Head of caudate nucleus (tissue), 42 donors: ENCODE results near the gene SOBP.

Source experiments
- DNase-seq, 42 donors: peaks; one replicate each; pipeline versions ENCODE4 v3.0.0 to v3.0.0-alpha.2; 2020 to 2021; ENCODE audit warnings: mixed read lengths in 7 of 42
- intact Hi-C: fragments of 100-400 bp; cut with DNase I; formaldehyde crosslinking; loops from one replicate; pipeline ENCODE4 v1.15.0; 2022

Gene SOBP

GRCh38 chr6:107658920-107659865 lies 169.3 kb downstream of the SOBP start:
- intact Hi-C loops, result no loop called here

GRCh38 chr6:107660839-107661238 lies 170.9 kb downstream of the SOBP start:
- intact Hi-C loops, result loop anchor here (10.0 kb wide), 1 partner anchor 176 kb away; no protein-coding TSS in a partner anchor
- no peak for DNase-seq

More at GRCh38 chr6:107658920-107659865, 169.3 kb downstream of the SOBP start:
- DNase-seq, result no peak

DNA sequence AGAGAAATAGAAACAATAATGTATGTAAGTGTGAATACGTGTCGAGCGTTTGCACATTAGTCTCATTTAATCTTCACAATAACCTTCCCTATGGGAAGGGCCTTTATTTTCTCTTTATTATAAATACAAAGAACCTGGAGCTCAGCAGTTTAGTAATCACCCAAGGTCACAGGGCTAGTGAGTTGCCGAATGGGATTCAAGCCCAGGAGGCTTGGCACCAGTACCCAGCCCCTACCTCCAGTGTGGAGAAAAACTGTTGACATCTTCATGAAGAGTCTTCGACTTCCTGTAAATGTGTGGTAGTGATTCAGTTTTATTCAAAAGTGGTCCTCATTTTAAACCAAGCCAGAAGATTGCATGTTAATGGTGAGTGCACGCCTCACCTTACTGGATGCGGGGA lies 171.4 kb downstream of the SOBP start:
- intact Hi-C loops, result loop anchor here (10.0 kb wide), 1 partner anchor 176 kb away; no protein-coding TSS in a partner anchor

GRCh38 chr6:107662333-107662732 lies 172.4 kb downstream of the SOBP start:
- DNase-seq, result no peak
- intact Hi-C loops, result loop anchor here (10.0 kb wide), 1 partner anchor 178 kb away; no protein-coding TSS in a partner anchor

More for the DNA sequence above, 171.4 kb downstream of the SOBP start:
- no peak for DNase-seq

DNA sequence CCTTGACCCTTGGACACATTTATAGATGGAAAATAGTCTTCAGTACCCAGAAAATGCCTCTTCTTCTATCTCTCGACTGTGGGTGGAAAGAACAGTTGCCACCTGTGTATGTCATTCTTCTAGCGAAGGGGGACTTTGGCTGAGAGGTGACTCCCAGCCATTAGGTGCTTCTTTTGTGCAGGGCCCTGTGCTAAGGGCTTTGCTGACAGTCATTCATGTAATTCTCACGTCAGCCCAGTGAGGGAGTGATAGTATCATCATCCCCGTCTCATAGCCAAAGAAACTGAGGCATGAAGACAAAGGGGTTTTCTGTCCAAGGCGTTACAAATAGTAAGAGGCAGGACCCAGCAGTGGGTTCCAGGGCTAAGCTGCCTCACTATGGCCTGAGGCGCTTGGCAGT lies 173.4 kb downstream of the SOBP start:
- intact Hi-C loops, result loop anchor here (10.0 kb wide), 1 partner anchor 179 kb away; no protein-coding TSS in a partner anchor
- no peak for DNase-seq

GRCh38 chr6:107665382-107665781 lies 175.5 kb downstream of the SOBP start:
- intact Hi-C loops, result loop anchor here (10.0 kb wide), 1 partner anchor 181 kb away; no protein-coding TSS in a partner anchor
- no peak for DNase-seq

GRCh38 chr6:107666084-107666980 lies 176.4 kb downstream of the SOBP start:
- no peak for DNase-seq
- intact Hi-C loops, result loop anchor here (10.0 kb wide), 1 partner anchor 182 kb away; no protein-coding TSS in a partner anchor

DNA sequence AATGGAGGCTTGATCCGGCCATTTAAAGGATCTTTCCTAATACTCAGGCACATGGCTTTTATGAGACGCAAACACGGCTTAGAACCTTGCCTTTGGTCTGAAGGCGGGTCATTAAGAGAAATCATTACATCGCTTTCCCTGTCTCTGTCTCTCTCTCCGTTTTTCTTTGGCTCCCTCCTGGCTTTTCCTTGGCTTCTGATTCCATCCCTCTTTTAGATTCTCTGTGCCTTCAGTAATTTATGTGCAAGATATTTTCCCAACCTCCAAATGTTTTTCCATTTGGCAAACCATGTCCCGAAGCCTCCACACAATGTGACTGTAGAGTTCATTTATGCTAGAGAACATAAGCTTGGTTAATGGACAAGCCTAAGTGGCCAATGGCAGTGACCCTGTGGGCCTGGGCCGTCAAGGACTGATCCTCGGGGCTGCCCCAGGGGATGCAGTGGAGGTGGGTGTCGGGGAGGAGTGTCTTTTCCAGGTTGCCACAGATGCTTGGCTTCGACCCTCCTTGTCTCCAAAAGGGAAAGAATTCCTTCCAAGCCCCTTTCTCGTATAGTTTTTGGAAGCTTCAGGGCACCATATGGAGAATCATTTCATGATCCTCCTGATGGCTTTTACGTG lies 177.2 kb downstream of the SOBP start:
- DNase-seq, result no peak
- intact Hi-C loops, result loop anchor here (10.0 kb wide), 1 partner anchor 182 kb away; no protein-coding TSS in a partner anchor

- no peak for DNase-seq
- intact Hi-C loops, result loop anchor here (10.0 kb wide), 1 partner anchor 183 kb away; no protein-coding TSS in a partner anchor
Observed at GRCh38 chr6:107667790-107668189, 177.9 kb downstream of the SOBP start.

GRCh38 chr6:107668743-107669474 lies 179.0 kb downstream of the SOBP start:
- peak in 3 of 42 donors; percentile 17 to 30 (median 26) for DNase-seq

DNA sequence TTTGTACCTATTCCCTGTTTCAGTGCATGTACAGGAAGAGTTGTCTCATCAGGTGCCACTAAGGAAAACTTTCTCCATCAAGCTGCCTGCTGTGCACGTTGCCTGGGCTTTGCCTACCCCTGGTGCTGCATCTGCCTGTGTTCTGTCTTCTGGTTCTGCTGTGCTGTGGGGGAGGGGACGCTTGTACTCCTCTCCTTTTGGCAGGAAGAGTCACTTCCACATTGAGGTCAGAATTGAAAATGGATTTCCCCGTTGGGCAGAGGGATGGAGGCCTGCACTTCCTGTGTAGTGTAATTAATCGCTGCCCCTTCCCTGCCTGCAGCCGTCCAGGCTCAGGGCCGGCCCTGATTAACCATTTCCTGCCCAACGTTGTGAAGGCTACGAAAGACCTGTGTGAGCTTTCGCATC lies 180.9 kb downstream of the SOBP start:
- intact Hi-C loops, result no loop called here
- peak in 38 of 42 donors; percentile 27 to 79 (median 56) for DNase-seq

More at GRCh38 chr6:107668743-107669474, 179.0 kb downstream of the SOBP start:
- intact Hi-C loops, result loop anchor here (10.0 kb wide), 1 partner anchor 184 kb away; no protein-coding TSS in a partner anchor

DNA sequence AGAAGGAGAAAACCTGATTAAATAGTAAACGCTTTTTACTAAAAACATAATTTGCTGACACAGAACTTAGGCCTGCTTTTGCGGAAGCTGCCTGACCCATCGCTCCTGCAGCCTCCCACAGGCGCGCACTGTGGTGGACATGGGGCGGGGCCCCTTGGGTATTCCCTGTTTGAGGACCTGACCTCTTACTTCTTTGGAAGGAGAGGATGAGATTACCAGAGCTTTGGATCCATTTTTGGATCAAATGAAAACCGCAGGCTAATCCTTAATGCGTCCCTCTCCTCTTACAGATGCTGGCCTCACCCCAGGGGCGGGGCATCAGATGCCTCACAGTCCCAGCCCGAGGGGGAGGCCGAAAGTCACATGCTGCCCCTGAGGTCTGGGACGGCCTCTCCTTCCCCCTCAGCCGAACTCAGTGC lies 183.2 kb downstream of the SOBP start:
- intact Hi-C loops, result no loop called here
- DNase-seq, result no peak

GRCh38 chr6:107674995-107675738 lies 185.2 kb downstream of the SOBP start:
- intact Hi-C loops, result loop anchor here (5.0 kb wide), 1 partner anchor 172 kb away; no protein-coding TSS in a partner anchor
- DNase-seq, result peak; percentile 58 to 92 (median 84)

- DNase-seq, result no peak
Observed at GRCh38 chr6:107676042-107676441, 186.1 kb downstream of the SOBP start.

GRCh38 chr6:107677399-107677798 lies 187.5 kb downstream of the SOBP start:
- intact Hi-C loops, result loop anchor here (5.0 kb wide), 1 partner anchor 170 kb away; no protein-coding TSS in a partner anchor
- DNase-seq, result no peak

More at GRCh38 chr6:107676042-107676441, 186.1 kb downstream of the SOBP start:
- intact Hi-C loops, result loop anchor here (5.0 kb wide), 1 partner anchor 171 kb away; no protein-coding TSS in a partner anchor

GRCh38 chr6:107679457-107679856 lies 189.5 kb downstream of the SOBP start:
- no peak for DNase-seq
- intact Hi-C loops, result loop anchor here (5.0 kb wide), 1 partner anchor 168 kb away; no protein-coding TSS in a partner anchor

GRCh38 chr6:107682721-107683120 lies 192.8 kb downstream of the SOBP start:
- DNase-seq, result no peak
- intact Hi-C loops, result no loop called here
